Activated effector memory CD4-positive, alpha-beta T cell treated with Interleukin-2 at 50 U/mL for 16 hours (primary cell): ENCODE results near the gene CCDC40.
"Not testable (repeated sequence)": the region's sequence is repeated elsewhere in the genome, so short reads cannot be mapped to it uniquely, and the experiment has no call there.

ENCODE experiments used
- DNase-seq: peaks from one replicate; pipeline ENCODE4 v3.0.0-alpha.2; 2020

The CCDC40 gene

GRCh38 chr17:80023481-80024205 lies 12.8 kb upstream of the CCDC40 start:
- DNase-seq = no peak

- DNase-seq = no peak
Observed at GRCh38 chr17:80024206-80024972, 12.1 kb upstream of the CCDC40 start.

- no peak for DNase-seq
Observed at GRCh38 chr17:80025140-80025539, 11.3 kb upstream of the CCDC40 start.

GRCh38 chr17:80025796-80026195 lies 10.6 kb upstream of the CCDC40 start:
- DNase-seq = no peak

- no peak for DNase-seq
Observed at GRCh38 chr17:80026359-80027042, 9.9 kb upstream of the CCDC40 start.

- no peak for DNase-seq
Observed at GRCh38 chr17:80027043-80027435, 9.4 kb upstream of the CCDC40 start.

GRCh38 chr17:80028030-80028429 lies 8.4 kb upstream of the CCDC40 start:
- DNase-seq = no peak

- no peak for DNase-seq
Observed at GRCh38 chr17:80029258-80029974, 7.0 kb upstream of the CCDC40 start.

- DNase-seq = no peak
Observed at GRCh38 chr17:80030730-80031410, 5.6 kb upstream of the CCDC40 start.

GRCh38 chr17:80031691-80032430 lies 4.6 kb upstream of the CCDC40 start:
- no peak for DNase-seq

- no peak for DNase-seq
Observed at GRCh38 chr17:80032614-80033171, 3.7 kb upstream of the CCDC40 start.

GRCh38 chr17:80033840-80034239 lies 2.6 kb upstream of the CCDC40 start:
- no peak for DNase-seq

GRCh38 chr17:80034791-80035686 lies 1.4 kb upstream of the CCDC40 start:
- DNase-seq = peak; percentile 20

- DNase-seq = no peak
Observed at GRCh38 chr17:80035687-80035936, 830 bp upstream of the CCDC40 start, which contains the start of gene TBC1D16. Gene TBC1D16, minus strand, starts transcription at chr17:80035872. Its CDS starts 22,325 bp downstream, at chr17:80013547.

- peak; percentile 2 for DNase-seq
Observed at GRCh38 chr17:80036715-80037477, 454 bp downstream of the CCDC40 start.

- no peak for DNase-seq
Observed at GRCh38 chr17:80043963-80044362, 7.5 kb downstream of the CCDC40 start.

- DNase-seq = no peak
Observed at GRCh38 chr17:80045703-80046102, 9.3 kb downstream of the CCDC40 start.

GRCh38 chr17:80046709-80047108 lies 10.3 kb downstream of the CCDC40 start:
- not testable (repeated sequence) for DNase-seq

- DNase-seq = no peak
Observed at GRCh38 chr17:80047176-80047575, 10.7 kb downstream of the CCDC40 start.

- DNase-seq = no peak
Observed at GRCh38 chr17:80049986-80050385, 13.5 kb downstream of the CCDC40 start.
